Kidney (tissue), 14 donors: ENCODE data around the gene FBXO46. TPM values are rescaled to one million over a fixed set of nuclear protein-coding genes. Genes with fewer than 3 reads are reported as not detected.
A peak's percentile ranks its signal among the peaks of the same experiment; 100 is the strongest.

ENCODE experiments used
- DNase-seq, 5 donors: peaks; one replicate each; pipeline ENCODE4 v3.0.0-alpha.2; 2013 to 2020
- FAIRE-seq: peaks from 2 replicates; lab custom pipeline; 2012; peaks lifted over from hg19 to GRCh38; lab: Jason Lieb, UNC
- H3K27ac ChIP-seq, 2 donors: one replicate each; pipeline ENCODE4 v1.7.0; 2013; ENCODE audit warnings: low read depth in 2 of 2, low read length in 2 of 2, inconsistent platforms in 1 of 2
- H3K27me3 ChIP-seq: one replicate; pipeline ENCODE4 v1.7.1; 2013; ENCODE audit warnings: low read length, inconsistent platforms; ENCODE audit not compliant: control insufficient read depth, insufficient read depth
- H3K36me3 ChIP-seq, 3 donors: one replicate each; pipeline versions ENCODE4 v1.7.0 to v1.7.1; 2013; ENCODE audit warnings: low read length in 3 of 3, control low read depth in 1 of 3, inconsistent platforms in 1 of 3; ENCODE audit not compliant: insufficient read depth in 3 of 3, control insufficient read depth in 2 of 3
- H3K4me1 ChIP-seq, 3 donors: one replicate each; pipeline versions ENCODE4 v1.7.0 to v1.7.1; 2013; ENCODE audit warnings: low read length in 3 of 3, inconsistent platforms in 1 of 3, low read depth in 1 of 3; ENCODE audit not compliant: control insufficient read depth in 2 of 3, insufficient read depth in 2 of 3
- H3K4me3 ChIP-seq, 3 donors: one replicate each; pipeline versions ENCODE4 v1.7.0 to v1.8.1; 2013; ENCODE audit warnings: low read length in 3 of 3, control low read depth in 1 of 3, inconsistent platforms in 1 of 3
- H3K9ac ChIP-seq, 3 donors: one replicate each; pipeline versions ENCODE4 v1.7.0 to v1.7.1; 2013; ENCODE audit warnings: low read length in 3 of 3, control low read depth in 1 of 3, inconsistent platforms in 1 of 3
- H3K9me3 ChIP-seq, 3 donors: one replicate each; pipeline versions ENCODE4 v1.7.0 to v1.7.1; 2013; ENCODE audit warnings: low read length in 3 of 3, control low read depth in 1 of 3, inconsistent platforms in 1 of 3; ENCODE audit not compliant: control insufficient read depth in 2 of 3, insufficient read depth in 1 of 3
- intact Hi-C: fragments of 100-400 bp; cut with DNase I; formaldehyde crosslinking; loops from one replicate; pipeline ENCODE4 v1.11.1; 2022
- polyA plus RNA-seq: library from polyadenylated mRNA; stranded (reverse); fragments of 350-450 nt; fragmentation: Illumina TruSeq; extraction: RNeasy Lipid Tissue Mini Kit (QIAGEN cat#74804); gene quantifications from one replicate; pipeline ENCODE4 v1.2.3, GENCODE V29; 2014; ENCODE audit warnings: low read depth, low replicate concordance; ENCODE audit not compliant: insufficient read depth
- total RNA-seq: library from RNA; stranded (reverse); fragmentation: NEBNext Ultra II Directional; extraction: Animal tissue kit (Norgen Biotek cat#: 25700); gene quantifications from one replicate; pipeline ENCODE4 v1.2.1, GENCODE V29; 2021
- TF ChIP-seq, protein P1 (sequence below): IDR thresholded peaks from 3 replicates; pipeline ENCODE4 v1.5.1; 2012; ENCODE audit warnings: mild to moderate bottlenecking, moderate library complexity, borderline replicate concordance; ENCODE audit not compliant: insufficient read depth; ENCODE audit errors: extremely low read depth
- donor health status: control.
- donor health status: control.
- donor health status: control.
- donor health status: control.
- donor health status: control.
- donor health status: DM: yes; HTN: yes; CAD: no.
- donor health status: Normal renal cell carcinoma (clear cell type).

The FBXO46 gene
- total and polyA plus RNA-seq, 2 donors from 2014 or later: 6.5 to 16.6 TPM

DNA sequence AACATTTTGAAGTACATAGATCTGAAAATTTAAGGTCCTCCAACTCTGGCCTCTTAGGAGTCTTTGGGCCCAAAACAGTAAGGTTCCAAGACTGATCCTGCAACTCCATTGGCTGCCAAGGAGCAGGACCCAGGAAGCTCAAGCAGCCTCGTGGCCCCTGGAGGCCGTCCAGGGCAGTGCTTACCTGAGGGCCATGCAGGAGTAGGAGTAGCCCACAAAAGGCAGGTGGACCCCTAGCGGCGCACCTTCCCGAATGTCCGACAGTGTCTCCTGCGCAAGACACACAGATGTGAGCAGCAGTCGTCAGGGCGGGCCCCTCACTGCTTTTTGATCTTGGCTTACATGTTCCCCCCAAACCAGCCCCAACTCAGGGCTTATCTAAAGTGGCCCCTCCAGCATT, 44.1 kb upstream of the FBXO46 start:
- Histone ChIP-seq H3K27me3 (no peaks in the 10 kb centered on the region), H3K9me3 (no peaks in the 10 kb centered on the region), H3K36me3 (peaks cover 0 to 5% (median 2%) of the 10 kb centered on the region in 3 donors), H3K4me1 (peaks cover 0 to 13% (median 12%) of the 10 kb centered on the region in 3 donors), H3K4me3 (no peak overlapping the region), H3K9ac (no peak overlapping the region), H3K27ac (peak overlapping the region; percentile 32 to 67)
- no peak for FAIRE-seq
- intact Hi-C loops: no loop called here
- TF ChIP-seq, protein P1, sequence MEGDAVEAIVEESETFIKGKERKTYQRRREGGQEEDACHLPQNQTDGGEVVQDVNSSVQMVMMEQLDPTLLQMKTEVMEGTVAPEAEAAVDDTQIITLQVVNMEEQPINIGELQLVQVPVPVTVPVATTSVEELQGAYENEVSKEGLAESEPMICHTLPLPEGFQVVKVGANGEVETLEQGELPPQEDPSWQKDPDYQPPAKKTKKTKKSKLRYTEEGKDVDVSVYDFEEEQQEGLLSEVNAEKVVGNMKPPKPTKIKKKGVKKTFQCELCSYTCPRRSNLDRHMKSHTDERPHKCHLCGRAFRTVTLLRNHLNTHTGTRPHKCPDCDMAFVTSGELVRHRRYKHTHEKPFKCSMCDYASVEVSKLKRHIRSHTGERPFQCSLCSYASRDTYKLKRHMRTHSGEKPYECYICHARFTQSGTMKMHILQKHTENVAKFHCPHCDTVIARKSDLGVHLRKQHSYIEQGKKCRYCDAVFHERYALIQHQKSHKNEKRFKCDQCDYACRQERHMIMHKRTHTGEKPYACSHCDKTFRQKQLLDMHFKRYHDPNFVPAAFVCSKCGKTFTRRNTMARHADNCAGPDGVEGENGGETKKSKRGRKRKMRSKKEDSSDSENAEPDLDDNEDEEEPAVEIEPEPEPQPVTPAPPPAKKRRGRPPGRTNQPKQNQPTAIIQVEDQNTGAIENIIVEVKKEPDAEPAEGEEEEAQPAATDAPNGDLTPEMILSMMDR: no peak
- peak in 1 of 5 donors; percentile 27 for DNase-seq

DNA sequence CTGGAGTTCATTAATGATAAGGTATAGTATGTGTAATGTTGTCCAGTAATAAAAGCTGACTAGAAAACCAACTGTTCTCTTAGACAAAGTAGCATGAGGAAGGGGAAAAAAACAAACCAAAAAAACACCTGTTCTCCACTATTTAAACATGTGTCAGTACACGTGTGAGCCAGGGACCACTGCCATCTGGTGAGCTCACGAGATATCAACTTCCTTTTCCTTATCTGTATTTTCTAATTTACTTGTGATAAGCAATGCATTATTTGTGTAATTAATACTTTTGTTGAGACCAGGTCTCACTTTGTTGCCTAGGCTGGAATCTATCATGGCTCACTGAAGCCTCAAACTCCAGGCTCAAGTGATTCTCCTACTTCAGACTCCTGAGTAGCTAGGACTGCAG, 42.7 kb upstream of the FBXO46 start:
- H3K9ac ChIP-seq: no peak overlapping the region
- no peaks in the 10 kb centered on the region for H3K27me3 ChIP-seq
- H3K27ac ChIP-seq: peak overlapping the region; percentile 49 to 80
- FAIRE-seq (no peak), DNase-seq (no peak)
- peaks cover 0 to 5% (median 2%) of the 10 kb centered on the region in 3 donors for H3K36me3 ChIP-seq
- TF ChIP-seq, protein P1: no peak
- intact Hi-C loops: no loop called here
- peaks cover 0 to 12% (median 6%) of the 10 kb centered on the region in 3 donors for H3K4me1 ChIP-seq
- H3K4me3 ChIP-seq: no peak overlapping the region
- no peaks in the 10 kb centered on the region for H3K9me3 ChIP-seq

DNA sequence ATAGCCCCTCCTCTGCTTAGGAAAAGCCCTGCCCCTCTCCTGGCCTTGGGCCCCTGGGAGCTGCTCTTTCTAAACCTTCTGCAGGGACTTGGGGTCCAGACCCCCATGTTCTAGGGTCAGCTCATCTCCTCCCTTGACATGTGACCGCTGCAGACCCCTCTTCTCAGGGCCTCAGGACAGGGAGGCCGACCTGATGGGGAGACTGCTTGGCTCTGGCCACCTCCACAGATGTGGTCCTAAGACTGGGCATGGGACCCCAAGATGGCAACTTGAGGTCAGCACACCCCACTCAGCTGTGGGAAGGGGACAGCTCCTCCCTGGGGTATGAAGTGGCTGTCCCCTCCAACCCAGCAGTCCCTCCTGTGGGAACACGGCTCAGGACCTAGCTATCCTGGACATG, 42.2 kb upstream of the FBXO46 start:
- DNase-seq (no peak), FAIRE-seq (no peak)
- TF ChIP-seq, protein P1: no peak
- peaks cover 0 to 12% (median 6%) of the 10 kb centered on the region in 3 donors for H3K4me1 ChIP-seq
- peaks cover 0 to 5% (median 2%) of the 10 kb centered on the region in 3 donors for H3K36me3 ChIP-seq
- peak overlapping the region; percentile 49 to 80 for H3K27ac ChIP-seq
- no peaks in the 10 kb centered on the region for H3K27me3 ChIP-seq
- H3K9me3 ChIP-seq: no peaks in the 10 kb centered on the region
- peak overlapping the region in 1 of 3 donors; percentile 69 for H3K4me3 ChIP-seq
- intact Hi-C loops: no loop called here
- peak overlapping the region in 1 of 3 donors; percentile 63 for H3K9ac ChIP-seq
